ENCODE data around the gene SCGB2B2. TPM values are rescaled to one million over a fixed set of nuclear protein-coding genes. Genes with fewer than 3 reads are reported as not detected.

SCGB2B2 gene
- total and polyA plus RNA-seq, 4 donors: 0.21 to 1.1 (median 0.69) TPM

- Histone ChIP-seq H3K4me1 (ENCODE audit: control insufficient read depth in 5 of 5, insufficient read depth in 5 of 5, low read length in 5 of 5) (no peaks in the 10 kb centered on the region), H3K9ac (ENCODE audit: insufficient read depth in 1 of 2, low read length in 2 of 2) (no peak overlapping the region), H3K9me3 (ENCODE audit: control insufficient read depth in 4 of 4, insufficient read depth in 3 of 4, low read length in 3 of 4) (peaks cover 0 to 11% (median 5%) of the 10 kb centered on the region in 4 donors), H3K27ac (ENCODE audit: low read depth in 1 of 2, low read length in 1 of 2) (no peak overlapping the region), H3K4me3 (no peak overlapping the region), H3K36me3 (ENCODE audit: control insufficient read depth in 4 of 4, insufficient read depth in 4 of 4, low read length in 4 of 4) (peaks cover 0 to 2% (median 0%) of the 10 kb centered on the region in 4 donors), H3K27me3 (ENCODE audit: control insufficient read depth in 3 of 3, insufficient read depth in 3 of 3, low read length in 2 of 3) (no peaks in the 10 kb centered on the region)
- TF ChIP-seq CTCF (IDR thresholded peaks at IDR 0.05; ENCODE audit: control extremely low read depth, extremely low read depth): peak; percentile 53
- WGBS, 2 donors: 22 to 30% methylated on average over 4 of the region's 4 CpGs
- DNase-seq: peak; percentile 59 to 80 (median 75)
- no peak for ATAC-seq (ENCODE audit: insufficient read depth, low FRiP score)
Measured at GRCh38 chr19:34639491-34640085, 37.4 kb downstream of the SCGB2B2 start.

DNA sequence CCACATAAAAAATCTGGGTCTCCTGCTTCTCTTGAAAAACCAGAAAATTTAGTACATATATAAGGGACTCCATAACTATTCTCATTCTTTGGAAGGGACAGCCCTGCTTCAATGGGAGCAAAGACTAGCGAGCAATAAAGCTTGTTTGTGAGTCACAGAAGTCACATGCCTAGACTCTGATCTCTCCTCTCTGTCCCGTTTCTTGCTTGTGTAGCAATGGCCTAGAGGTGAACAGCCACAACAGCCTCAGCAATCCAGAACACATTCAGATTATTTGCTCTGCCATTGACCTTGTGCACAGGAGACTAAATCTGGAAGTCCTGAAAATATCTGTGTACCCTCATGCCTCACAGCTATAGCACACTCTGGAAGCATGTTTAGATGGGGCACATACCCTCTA lies 43.2 kb downstream of the SCGB2B2 start:
- no peak overlapping the region for H3K9ac ChIP-seq (ENCODE audit: insufficient read depth in 1 of 2, low read length in 2 of 2)
- WGBS, 2 donors: 86 to 91% methylated on average over 2 of the region's 2 CpGs
- no peak for TF ChIP-seq CTCF (IDR thresholded peaks at IDR 0.05; ENCODE audit: control extremely low read depth, extremely low read depth)
- H3K36me3 ChIP-seq (ENCODE audit: control insufficient read depth in 4 of 4, insufficient read depth in 4 of 4, low read length in 4 of 4): peaks cover 0 to 2% (median 0%) of the 10 kb centered on the region in 4 donors
- H3K27me3 ChIP-seq (ENCODE audit: control insufficient read depth in 3 of 3, insufficient read depth in 3 of 3, low read length in 2 of 3): no peaks in the 10 kb centered on the region
- DNase-seq: no peak
- H3K27ac ChIP-seq (ENCODE audit: low read depth in 1 of 2, low read length in 1 of 2): no peak overlapping the region
- H3K4me3 ChIP-seq: no peak overlapping the region
- no peak for ATAC-seq (ENCODE audit: insufficient read depth, low FRiP score)
- H3K4me1 ChIP-seq (ENCODE audit: control insufficient read depth in 5 of 5, insufficient read depth in 5 of 5, low read length in 5 of 5): no peaks in the 10 kb centered on the region
- H3K9me3 ChIP-seq (ENCODE audit: control insufficient read depth in 4 of 4, insufficient read depth in 3 of 4, low read length in 3 of 4): peaks cover 0 to 18% (median 9%) of the 10 kb centered on the region in 4 donors

Small RNA genes within 50 kb of the gene (small RNA-seq; reads per million reads assigned to genes)
- not detected for gene RF00611 (ENCODE audit: low replicate concordance)

Other genes starting within 250 kb of the SCGB2B2 start
- gene UBA2, start 248.8 kb downstream of the SCGB2B2 start, total RNA-seq: 10 to 100 TPM; 69.1 to 84.2 TPM
- gene UBA2, start 248.8 kb downstream of the SCGB2B2 start, polyA plus RNA-seq: 10 to 100 TPM; 56.5 to 63.9 TPM
- 10 to 100 TPM; 13.4 to 31.9 TPM for gene WTIP, start 195.4 kb downstream of the SCGB2B2 start, total RNA-seq
- gene WTIP, start 195.4 kb downstream of the SCGB2B2 start, polyA plus RNA-seq: 10 to 100 TPM in 1 of 2 donors, 1 to 10 TPM in 1; 6.4 to 12.8 TPM
- gene ZNF302, start 519 bp upstream of the SCGB2B2 start, total RNA-seq: 10 to 100 TPM; 22.6 to 50.4 TPM
- gene ZNF302, start 519 bp upstream of the SCGB2B2 start, polyA plus RNA-seq: 10 to 100 TPM; 10.5 to 21.2 TPM
- 10 to 100 TPM in 1 of 2 donors, 1 to 10 TPM in 1; 8.5 to 17.7 TPM for gene ZNF181, start 57.1 kb upstream of the SCGB2B2 start, total RNA-seq
- 1 to 10 TPM; 5.6 to 5.8 TPM for gene ZNF181, start 57.1 kb upstream of the SCGB2B2 start, polyA plus RNA-seq
- gene ZNF599, start 96.1 kb upstream of the SCGB2B2 start, total RNA-seq: 10 to 100 TPM in 1 of 2 donors, 1 to 10 TPM in 1; 9.3 to 11.2 TPM
- gene ZNF599, start 96.1 kb upstream of the SCGB2B2 start, polyA plus RNA-seq: 1 to 10 TPM; 3.6 to 3.8 TPM
- 1 to 10 TPM; 3.3 to 5.5 TPM for gene ZNF30, start 249.7 kb upstream of the SCGB2B2 start, total RNA-seq
- 1 to 10 TPM; 1.5 to 1.9 TPM for gene ZNF30, start 249.7 kb upstream of the SCGB2B2 start, polyA plus RNA-seq